ENCODE data around the gene POU2AF1. TPM values are rescaled to one million over a fixed set of nuclear protein-coding genes. Genes with fewer than 3 reads are reported as not detected.

POU2AF1 gene
- total RNA-seq, 2 experiments from 2014 or later = 0.52 to 0.78 TPM

DNA sequence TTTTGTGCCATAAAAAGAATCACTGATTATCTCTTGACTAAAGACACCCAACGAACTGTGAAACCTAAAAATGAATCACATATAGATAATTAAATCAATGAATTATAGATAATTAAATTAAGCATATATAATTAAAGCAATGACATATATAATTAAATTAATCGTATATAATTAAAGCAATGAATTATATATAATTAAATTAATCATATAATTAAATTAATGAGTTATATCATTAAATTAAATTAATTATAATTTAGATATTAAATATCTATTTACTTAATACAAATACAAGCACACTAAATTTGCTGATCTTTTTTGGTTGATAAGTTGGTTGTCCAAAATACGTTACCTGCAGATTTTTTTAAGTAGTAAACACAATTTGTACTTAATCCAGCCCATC is 30.9 kb downstream of the POU2AF1 start:
- Histone ChIP-seq H3K36me3 (ENCODE audit: insufficient read depth, low read length) (no peaks in the 10 kb centered on the region), H3K9me3 (ENCODE audit: control insufficient read depth in 1 of 2, insufficient read depth in 1 of 2, low read length in 2 of 2) (no peaks in the 10 kb centered on the region), H3K27ac (ENCODE audit: low read depth in 1 of 2, low read length in 2 of 2) (no peak overlapping the region), H3K4me1 (ENCODE audit: insufficient read depth, low read length) (no peaks in the 10 kb centered on the region), H3K4me3 (ENCODE audit: low read length) (no peak overlapping the region), H3K27me3 (ENCODE audit: control insufficient read depth in 1 of 2, insufficient read depth in 2 of 2, low read length in 2 of 2) (no peaks in the 10 kb centered on the region)
- no peak overlapping the region for H3K27ac Mint-ChIP-seq
- H3K36me3 Mint-ChIP-seq (ENCODE audit: low read depth) = no peaks in the 10 kb centered on the region
- intact Hi-C loops (cut with DNase I, micrococcal nuclease) = loop anchor here in 1 of 2 experiments (5.0 kb wide), 1 partner anchor 41 kb away; no protein-coding TSS in a partner anchor
- TF ChIP-seq, protein P1, sequence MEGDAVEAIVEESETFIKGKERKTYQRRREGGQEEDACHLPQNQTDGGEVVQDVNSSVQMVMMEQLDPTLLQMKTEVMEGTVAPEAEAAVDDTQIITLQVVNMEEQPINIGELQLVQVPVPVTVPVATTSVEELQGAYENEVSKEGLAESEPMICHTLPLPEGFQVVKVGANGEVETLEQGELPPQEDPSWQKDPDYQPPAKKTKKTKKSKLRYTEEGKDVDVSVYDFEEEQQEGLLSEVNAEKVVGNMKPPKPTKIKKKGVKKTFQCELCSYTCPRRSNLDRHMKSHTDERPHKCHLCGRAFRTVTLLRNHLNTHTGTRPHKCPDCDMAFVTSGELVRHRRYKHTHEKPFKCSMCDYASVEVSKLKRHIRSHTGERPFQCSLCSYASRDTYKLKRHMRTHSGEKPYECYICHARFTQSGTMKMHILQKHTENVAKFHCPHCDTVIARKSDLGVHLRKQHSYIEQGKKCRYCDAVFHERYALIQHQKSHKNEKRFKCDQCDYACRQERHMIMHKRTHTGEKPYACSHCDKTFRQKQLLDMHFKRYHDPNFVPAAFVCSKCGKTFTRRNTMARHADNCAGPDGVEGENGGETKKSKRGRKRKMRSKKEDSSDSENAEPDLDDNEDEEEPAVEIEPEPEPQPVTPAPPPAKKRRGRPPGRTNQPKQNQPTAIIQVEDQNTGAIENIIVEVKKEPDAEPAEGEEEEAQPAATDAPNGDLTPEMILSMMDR (IDR thresholded peaks at IDR 0.05) = no peak
- ATAC-seq (ENCODE audit: poor library complexity) (no peak), DNase-seq (no peak)
- H3K9me3 Mint-ChIP-seq = no peaks in the 10 kb centered on the region
- ChIA-PET CTCF (no interaction called here), POLR2A (no interaction called here)
- H3K4me3 Mint-ChIP-seq = no peak overlapping the region
- no peaks in the 10 kb centered on the region for H3K27me3 Mint-ChIP-seq
- no peaks in the 10 kb centered on the region for H3K4me1 Mint-ChIP-seq (ENCODE audit: low read depth)

DNA sequence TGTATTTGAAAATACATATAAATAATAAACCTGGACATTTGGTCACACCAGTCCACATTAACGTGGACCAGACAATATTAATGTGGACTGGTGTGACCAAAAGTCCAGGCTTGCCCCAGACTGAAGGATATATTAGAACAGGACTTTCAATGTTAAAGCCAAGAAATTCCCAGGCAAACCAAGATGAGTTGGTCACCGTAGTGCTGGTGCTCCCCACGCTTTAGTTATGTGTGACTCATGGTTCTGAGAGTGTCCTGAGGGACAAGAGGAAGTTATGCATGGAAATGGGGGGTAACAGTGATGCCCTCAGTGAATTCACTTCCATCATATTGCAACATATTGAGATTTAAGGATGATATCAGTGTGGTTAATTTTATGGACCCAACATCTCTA is 31.4 kb downstream of the POU2AF1 start:
- no peak overlapping the region for H3K4me3 Mint-ChIP-seq
- Histone ChIP-seq H3K9me3 (ENCODE audit: control insufficient read depth in 1 of 2, insufficient read depth in 1 of 2, low read length in 2 of 2) (no peaks in the 10 kb centered on the region), H3K27me3 (ENCODE audit: control insufficient read depth in 1 of 2, insufficient read depth in 2 of 2, low read length in 2 of 2) (no peaks in the 10 kb centered on the region), H3K36me3 (ENCODE audit: insufficient read depth, low read length) (no peaks in the 10 kb centered on the region), H3K4me1 (ENCODE audit: insufficient read depth, low read length) (no peaks in the 10 kb centered on the region), H3K27ac (ENCODE audit: low read depth in 1 of 2, low read length in 2 of 2) (no peak overlapping the region), H3K4me3 (ENCODE audit: low read length) (no peak overlapping the region)
- H3K36me3 Mint-ChIP-seq (ENCODE audit: low read depth) = no peaks in the 10 kb centered on the region
- H3K27ac Mint-ChIP-seq = no peak overlapping the region
- no peaks in the 10 kb centered on the region for H3K27me3 Mint-ChIP-seq
- ChIA-PET POLR2A (no interaction called here), CTCF (no interaction called here)
- H3K9me3 Mint-ChIP-seq = no peaks in the 10 kb centered on the region
- TF ChIP-seq, protein P1 (IDR thresholded peaks at IDR 0.05) = no peak
- ATAC-seq (ENCODE audit: poor library complexity) = no peak
- no peak for DNase-seq
- no peaks in the 10 kb centered on the region for H3K4me1 Mint-ChIP-seq (ENCODE audit: low read depth)
- intact Hi-C loops (cut with DNase I, micrococcal nuclease) = loop anchor here in 1 of 2 experiments (5.0 kb wide), 1 partner anchor 40 kb away; no protein-coding TSS in a partner anchor

DNA sequence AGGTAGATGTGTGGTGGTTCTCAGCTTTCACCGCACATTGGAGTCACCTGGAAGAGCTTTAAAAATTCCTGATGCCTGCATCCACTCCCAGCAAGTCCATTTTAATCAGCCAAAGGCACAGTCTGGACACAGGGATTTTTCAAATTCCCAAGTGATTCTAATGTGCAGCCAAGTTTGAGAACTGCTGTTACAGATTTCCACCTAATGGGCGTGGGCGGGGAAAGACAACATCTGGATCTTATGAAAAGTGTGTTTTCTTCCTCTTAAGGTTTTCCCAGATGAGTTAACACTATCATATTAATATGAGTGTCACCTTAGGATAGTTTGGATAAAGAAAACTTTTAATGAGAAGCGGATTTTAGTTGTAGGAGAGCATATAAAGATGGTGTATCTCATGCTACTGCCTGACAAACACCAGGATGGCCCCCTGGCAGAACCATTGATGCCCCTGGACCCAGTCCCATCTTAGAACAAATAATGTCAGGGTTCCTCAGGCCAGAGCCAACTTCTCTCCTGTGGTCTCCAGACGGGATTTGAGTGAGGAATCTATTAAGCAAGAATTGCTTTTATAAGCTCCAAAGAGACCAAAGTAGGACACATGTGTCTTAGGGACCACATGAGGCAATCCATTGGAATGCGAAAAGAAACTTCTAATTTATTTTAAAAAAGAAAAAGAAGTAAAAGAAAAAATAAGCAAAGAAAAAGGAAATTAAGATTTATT is 31.9 kb downstream of the POU2AF1 start:
- no peaks in the 10 kb centered on the region for H3K9me3 Mint-ChIP-seq
- no peak for ATAC-seq (ENCODE audit: poor library complexity)
- no peak overlapping the region for H3K4me3 Mint-ChIP-seq
- TF ChIP-seq, protein P1 (IDR thresholded peaks at IDR 0.05) = no peak
- Histone ChIP-seq H3K9me3 (ENCODE audit: control insufficient read depth in 1 of 2, insufficient read depth in 1 of 2, low read length in 2 of 2) (no peaks in the 10 kb centered on the region), H3K27me3 (ENCODE audit: control insufficient read depth in 1 of 2, insufficient read depth in 2 of 2, low read length in 2 of 2) (no peaks in the 10 kb centered on the region), H3K27ac (ENCODE audit: low read depth in 1 of 2, low read length in 2 of 2) (no peak overlapping the region), H3K4me3 (ENCODE audit: low read length) (no peak overlapping the region), H3K4me1 (ENCODE audit: insufficient read depth, low read length) (no peaks in the 10 kb centered on the region), H3K36me3 (ENCODE audit: insufficient read depth, low read length) (no peaks in the 10 kb centered on the region)
- ChIA-PET CTCF (no interaction called here), POLR2A (no interaction called here)
- no peak overlapping the region for H3K27ac Mint-ChIP-seq
- intact Hi-C loops (cut with DNase I, micrococcal nuclease) = loop anchor here in 1 of 2 experiments (5.0 kb wide), 1 partner anchor 40 kb away; no protein-coding TSS in a partner anchor
- H3K4me1 Mint-ChIP-seq (ENCODE audit: low read depth) = no peaks in the 10 kb centered on the region
- no peak for DNase-seq
- H3K36me3 Mint-ChIP-seq (ENCODE audit: low read depth) = no peaks in the 10 kb centered on the region
- H3K27me3 Mint-ChIP-seq = no peaks in the 10 kb centered on the region
